BLaER1 (cell line): ENCODE results near the gene POLR1F.
A peak's percentile ranks its signal among the peaks of the same experiment; 100 is the strongest.

Experiments used
- H3K27ac ChIP-seq: shearing (Covaris generic); formaldehyde crosslinking; 2 replicates; pipeline ENCODE4 v1.8.1; 2022
- H3K27me3 ChIP-seq: shearing (Covaris generic); formaldehyde crosslinking; 2 replicates; pipeline ENCODE4 v1.8.1; 2022
- H3K36me3 ChIP-seq: shearing (Covaris generic); formaldehyde crosslinking; 2 replicates; pipeline ENCODE4 v1.8.1; 2022
- H3K4me1 ChIP-seq: shearing (Covaris generic); formaldehyde crosslinking; 2 replicates; pipeline ENCODE4 v1.8.1; 2022
- H3K4me2 ChIP-seq: shearing (Covaris generic); formaldehyde crosslinking; 2 replicates; pipeline ENCODE4 v1.8.1; 2022
- H3K4me3 ChIP-seq: shearing (Covaris generic); formaldehyde crosslinking; 2 replicates; pipeline ENCODE4 v1.8.1; 2022
- H3K9ac ChIP-seq: shearing (Covaris generic); formaldehyde crosslinking; 2 replicates; pipeline ENCODE4 v1.8.1; 2022
- H3K9me3 ChIP-seq: shearing (Covaris generic); formaldehyde crosslinking; 2 replicates; pipeline ENCODE4 v1.8.1; 2022
- H4K20me1 ChIP-seq: shearing (Covaris generic); formaldehyde crosslinking; 2 replicates; pipeline ENCODE4 v1.8.1; 2022
- Cebpa-rat ChIP-seq: shearing (Covaris generic); IDR thresholded peaks from 2 replicates; pipeline ENCODE4 v1.8.1; 2022

Gene POLR1F, protein sequence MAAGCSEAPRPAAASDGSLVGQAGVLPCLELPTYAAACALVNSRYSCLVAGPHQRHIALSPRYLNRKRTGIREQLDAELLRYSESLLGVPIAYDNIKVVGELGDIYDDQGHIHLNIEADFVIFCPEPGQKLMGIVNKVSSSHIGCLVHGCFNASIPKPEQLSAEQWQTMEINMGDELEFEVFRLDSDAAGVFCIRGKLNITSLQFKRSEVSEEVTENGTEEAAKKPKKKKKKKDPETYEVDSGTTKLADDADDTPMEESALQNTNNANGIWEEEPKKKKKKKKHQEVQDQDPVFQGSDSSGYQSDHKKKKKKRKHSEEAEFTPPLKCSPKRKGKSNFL

GRCh38 chr7:19708397-19709248 lies at the start of gene POLR1F:
POLR1F (minus strand) TSS chr7:19709037; CDS start chr7:19709016, 21 bp downstream.
- H3K4me3 ChIP-seq: peak within 1 kb of the TSS; percentile 94
- H3K4me2 ChIP-seq: peak within 1 kb of the TSS; percentile 94
- peaks cover 42% of the 10 kb centered on the region for H4K20me1 ChIP-seq
- peak within 1 kb of the TSS; percentile 89 for H3K9ac ChIP-seq
- H3K4me1 ChIP-seq: peaks cover 31% of the 10 kb centered on the region
- peaks cover 18% of the 10 kb centered on the region for H3K36me3 ChIP-seq
- peaks cover 1% of the 10 kb centered on the region; the same call in 1 of the 2 replicates for H3K9me3 ChIP-seq
- no peaks in the 10 kb centered on the region for H3K27me3 ChIP-seq
- peak within 1 kb of the TSS; percentile 58 for H3K27ac ChIP-seq
- no peak for TF ChIP-seq Cebpa-rat

- Histone ChIP-seq H3K36me3 (no peaks in the 10 kb centered on the region), H3K9me3 (no peaks in the 10 kb centered on the region), H3K27me3 (no peaks in the 10 kb centered on the region), H3K4me1 (no peaks in the 10 kb centered on the region), H3K4me2 (no peak overlapping the region), H3K27ac (no peak overlapping the region), H3K4me3 (no peak overlapping the region), H3K9ac (no peak overlapping the region), H4K20me1 (no peaks in the 10 kb centered on the region)
- TF ChIP-seq Cebpa-rat: no peak
These were observed 45.8 kb upstream of the POLR1F start for GRCh38 chr7:19754521-19755116.

- H3K9me3 ChIP-seq: no peaks in the 10 kb centered on the region
- H3K36me3 ChIP-seq: no peaks in the 10 kb centered on the region
- H4K20me1 ChIP-seq: no peaks in the 10 kb centered on the region
- H3K9ac ChIP-seq: no peak overlapping the region
- TF ChIP-seq Cebpa-rat: no peak
- H3K4me1 ChIP-seq: no peaks in the 10 kb centered on the region
- no peak overlapping the region for H3K27ac ChIP-seq
- no peak overlapping the region for H3K4me3 ChIP-seq
- H3K4me2 ChIP-seq: no peak overlapping the region
- no peaks in the 10 kb centered on the region for H3K27me3 ChIP-seq
These were observed 43.2 kb upstream of the POLR1F start for GRCh38 chr7:19752020-19752419.

DNA sequence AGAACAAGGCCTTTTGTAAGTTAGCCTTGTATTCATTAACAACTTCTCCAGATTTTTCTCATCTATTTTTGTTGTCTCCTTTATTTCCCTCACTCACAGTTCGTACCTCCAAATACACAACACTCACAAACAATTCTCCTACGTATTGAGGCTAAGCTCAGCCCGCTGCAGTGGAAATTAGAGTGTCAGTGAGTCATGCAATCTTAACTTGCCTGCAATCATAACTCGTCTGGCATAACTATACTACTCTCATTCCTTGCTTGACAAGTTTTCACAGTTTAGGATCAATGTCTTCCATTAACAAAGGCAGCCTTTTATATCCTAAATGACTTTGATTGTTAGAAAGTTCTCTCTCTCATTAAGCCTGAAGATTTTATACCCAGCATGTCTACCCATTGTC lies 40.8 kb upstream of the POLR1F start:
- H3K9me3 ChIP-seq: no peaks in the 10 kb centered on the region
- no peaks in the 10 kb centered on the region for H3K27me3 ChIP-seq
- no peak for TF ChIP-seq Cebpa-rat
- H3K4me3 ChIP-seq: no peak overlapping the region
- no peak overlapping the region for H3K9ac ChIP-seq
- H4K20me1 ChIP-seq: no peaks in the 10 kb centered on the region
- H3K36me3 ChIP-seq: no peaks in the 10 kb centered on the region
- H3K27ac ChIP-seq: no peak overlapping the region
- H3K4me1 ChIP-seq: no peaks in the 10 kb centered on the region
- H3K4me2 ChIP-seq: no peak overlapping the region

GRCh38 chr7:19747740-19748339 lies 39.0 kb upstream of the POLR1F start:
- Histone ChIP-seq H3K27ac (no peak overlapping the region), H3K4me3 (no peak overlapping the region), H3K4me1 (no peaks in the 10 kb centered on the region), H3K9me3 (no peaks in the 10 kb centered on the region), H3K27me3 (no peaks in the 10 kb centered on the region), H3K9ac (no peak overlapping the region), H3K36me3 (no peaks in the 10 kb centered on the region), H3K4me2 (no peak overlapping the region), H4K20me1 (no peaks in the 10 kb centered on the region)
- no peak for TF ChIP-seq Cebpa-rat

DNA sequence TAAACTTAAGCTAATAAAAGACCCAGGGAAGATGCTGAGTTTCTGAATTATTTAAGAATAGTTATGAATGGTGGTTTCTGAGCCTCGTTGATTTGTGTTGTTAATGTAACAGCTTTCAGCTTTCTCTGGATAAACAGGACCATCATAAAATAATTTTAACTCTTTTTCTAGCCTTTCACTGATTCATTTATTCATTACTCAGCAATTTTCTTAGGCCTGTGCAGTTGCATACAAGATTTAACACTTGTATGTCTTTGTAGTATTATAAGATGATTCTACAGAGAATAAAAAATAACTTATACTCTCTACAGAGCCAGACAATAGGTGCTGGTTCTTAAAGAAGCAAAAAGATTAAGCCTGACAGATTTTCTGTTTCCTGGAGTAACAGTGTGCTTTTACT lies 35.2 kb upstream of the POLR1F start:
- no peaks in the 10 kb centered on the region for H3K4me1 ChIP-seq
- no peak overlapping the region for H3K9ac ChIP-seq
- H3K36me3 ChIP-seq: no peaks in the 10 kb centered on the region
- H3K27me3 ChIP-seq: no peaks in the 10 kb centered on the region
- no peak overlapping the region for H3K4me3 ChIP-seq
- no peak for TF ChIP-seq Cebpa-rat
- H3K4me2 ChIP-seq: no peak overlapping the region
- H3K9me3 ChIP-seq: no peaks in the 10 kb centered on the region
- H3K27ac ChIP-seq: no peak overlapping the region
- H4K20me1 ChIP-seq: no peaks in the 10 kb centered on the region

- no peak overlapping the region for H3K4me3 ChIP-seq
- no peak for TF ChIP-seq Cebpa-rat
- no peak overlapping the region for H3K27ac ChIP-seq
- H3K36me3 ChIP-seq: no peaks in the 10 kb centered on the region
- H3K4me1 ChIP-seq: no peaks in the 10 kb centered on the region
- no peaks in the 10 kb centered on the region for H3K27me3 ChIP-seq
- no peak overlapping the region for H3K9ac ChIP-seq
- H3K4me2 ChIP-seq: no peak overlapping the region
- no peaks in the 10 kb centered on the region for H4K20me1 ChIP-seq
- no peaks in the 10 kb centered on the region for H3K9me3 ChIP-seq
These were observed 19.9 kb upstream of the POLR1F start for GRCh38 chr7:19728716-19729115.

GRCh38 chr7:19725770-19726169 lies 16.9 kb upstream of the POLR1F start:
- Histone ChIP-seq H4K20me1 (no peaks in the 10 kb centered on the region), H3K36me3 (no peaks in the 10 kb centered on the region), H3K4me3 (no peak overlapping the region), H3K27me3 (no peaks in the 10 kb centered on the region), H3K9me3 (no peaks in the 10 kb centered on the region), H3K4me1 (no peaks in the 10 kb centered on the region), H3K27ac (no peak overlapping the region), H3K4me2 (no peak overlapping the region), H3K9ac (no peak overlapping the region)
- no peak for TF ChIP-seq Cebpa-rat

GRCh38 chr7:19715499-19715898 lies 6.7 kb upstream of the POLR1F start:
- Histone ChIP-seq H3K9me3 (no peaks in the 10 kb centered on the region), H4K20me1 (no peaks in the 10 kb centered on the region), H3K27me3 (no peaks in the 10 kb centered on the region), H3K4me2 (no peak overlapping the region), H3K27ac (no peak overlapping the region), H3K4me1 (no peaks in the 10 kb centered on the region), H3K4me3 (no peak overlapping the region), H3K36me3 (no peaks in the 10 kb centered on the region), H3K9ac (no peak overlapping the region)
- no peak for TF ChIP-seq Cebpa-rat
